AG04449 (cell line): ENCODE measurements around the gene FIBCD1.

Experiments
- CTCF ChIA-PET: fragments of 350-600 bp; formaldehyde crosslinking; extraction: SDS; loops from one replicate; lab custom pipeline; 2021; ENCODE audit warnings: antibody characterized with exemption; lab: Yijun Ruan, JAX
- POLR2A ChIA-PET: fragments of 400-600, 350-600 bp; formaldehyde crosslinking; extraction: SDS; loops from one replicate; lab custom pipeline; 2020; ENCODE audit warnings: antibody characterized with exemption, inconsistent platforms; lab: Yijun Ruan, JAX
- DNase-seq: peaks from one replicate; pipeline ENCODE4 v3.0.0-alpha.2; 2010; ENCODE audit warnings: low read depth, low spot score
- H3K4me3 ChIP-seq: 2 replicates; pipeline ENCODE4 v1.5.1; 2011; ENCODE audit warnings: low read depth, mild to moderate bottlenecking, control low read depth, low read length
- TF ChIP-seq, protein P1 (sequence below): IDR thresholded peaks from one replicate; pipeline ENCODE4 v1.5.1; 2011; ENCODE audit warnings: mild to moderate bottlenecking, moderate library complexity, low read length, control low read depth, inconsistent platforms; ENCODE audit not compliant: insufficient read depth; ENCODE audit errors: missing control alignments

The FIBCD1 gene

GRCh38 chr9:130929571-130930038 is 9.4 kb downstream of the FIBCD1 start:
- no peak overlapping the region for H3K4me3 ChIP-seq
- DNase-seq: no peak
- TF ChIP-seq, protein P1, sequence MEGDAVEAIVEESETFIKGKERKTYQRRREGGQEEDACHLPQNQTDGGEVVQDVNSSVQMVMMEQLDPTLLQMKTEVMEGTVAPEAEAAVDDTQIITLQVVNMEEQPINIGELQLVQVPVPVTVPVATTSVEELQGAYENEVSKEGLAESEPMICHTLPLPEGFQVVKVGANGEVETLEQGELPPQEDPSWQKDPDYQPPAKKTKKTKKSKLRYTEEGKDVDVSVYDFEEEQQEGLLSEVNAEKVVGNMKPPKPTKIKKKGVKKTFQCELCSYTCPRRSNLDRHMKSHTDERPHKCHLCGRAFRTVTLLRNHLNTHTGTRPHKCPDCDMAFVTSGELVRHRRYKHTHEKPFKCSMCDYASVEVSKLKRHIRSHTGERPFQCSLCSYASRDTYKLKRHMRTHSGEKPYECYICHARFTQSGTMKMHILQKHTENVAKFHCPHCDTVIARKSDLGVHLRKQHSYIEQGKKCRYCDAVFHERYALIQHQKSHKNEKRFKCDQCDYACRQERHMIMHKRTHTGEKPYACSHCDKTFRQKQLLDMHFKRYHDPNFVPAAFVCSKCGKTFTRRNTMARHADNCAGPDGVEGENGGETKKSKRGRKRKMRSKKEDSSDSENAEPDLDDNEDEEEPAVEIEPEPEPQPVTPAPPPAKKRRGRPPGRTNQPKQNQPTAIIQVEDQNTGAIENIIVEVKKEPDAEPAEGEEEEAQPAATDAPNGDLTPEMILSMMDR: no peak
- POLR2A ChIA-PET: no interaction called here
- CTCF ChIA-PET: interaction anchor here (1.1 to 2.8 kb wide), 4 partner anchors 10 to 222 kb away, joined by 3 to 9 read pairs (median 6); no protein-coding TSS in a partner anchor

DNA sequence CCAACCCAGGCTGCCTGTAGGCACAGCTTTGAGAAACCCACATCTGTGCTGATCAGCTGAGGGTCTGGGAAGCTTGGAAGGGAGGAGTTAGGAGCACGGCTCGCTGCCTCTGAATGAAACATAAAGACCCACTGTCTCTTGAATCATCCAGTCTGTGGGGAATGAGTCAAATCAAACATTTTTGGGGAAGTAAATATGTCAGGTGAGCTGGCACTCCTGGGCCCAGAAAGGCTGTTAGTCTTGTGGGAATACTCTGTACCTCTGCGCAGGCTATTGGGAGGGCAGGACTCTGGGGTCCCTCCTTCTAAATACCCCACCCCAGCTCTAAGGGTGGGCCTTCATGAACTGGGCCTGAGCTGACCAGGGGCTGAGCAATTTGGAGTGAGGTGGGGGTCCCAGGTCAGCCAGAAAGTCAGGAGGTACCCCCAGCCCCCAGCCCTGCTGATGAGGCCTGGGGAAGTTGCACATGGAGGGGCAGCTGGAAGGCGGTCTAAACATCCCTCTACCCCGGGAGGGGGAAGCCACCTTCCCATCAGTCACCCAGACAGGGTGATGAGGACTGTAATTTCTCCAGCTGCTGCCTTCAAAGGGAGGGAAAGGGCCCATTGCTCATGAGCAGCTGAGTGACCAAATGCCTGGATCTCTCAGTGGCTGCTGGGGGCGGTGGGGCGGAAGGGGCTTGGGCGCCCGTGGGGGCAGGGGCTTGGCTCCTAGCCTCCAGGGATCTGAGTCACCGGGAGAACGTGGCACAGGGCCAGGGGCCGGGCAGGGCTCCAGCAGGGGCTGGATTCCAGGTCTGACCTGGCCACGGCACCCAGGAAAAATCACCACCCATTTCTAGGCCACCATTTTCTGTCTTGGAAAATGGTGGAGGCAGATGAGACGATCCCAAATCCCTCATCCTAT is 10.8 kb downstream of the FIBCD1 start:
- POLR2A ChIA-PET: interaction anchor here (1.0 kb wide), 1 partner anchor 11 kb away, joined by 3 read pairs; no protein-coding TSS in a partner anchor
- no peak overlapping the region for H3K4me3 ChIP-seq
- CTCF ChIA-PET: interaction anchor here (1.0 to 2.8 kb wide), 7 partner anchors 8 to 227 kb away, joined by 3 to 9 read pairs (median 4); no protein-coding TSS in a partner anchor
- TF ChIP-seq, protein P1: no peak
- no peak for DNase-seq

DNA sequence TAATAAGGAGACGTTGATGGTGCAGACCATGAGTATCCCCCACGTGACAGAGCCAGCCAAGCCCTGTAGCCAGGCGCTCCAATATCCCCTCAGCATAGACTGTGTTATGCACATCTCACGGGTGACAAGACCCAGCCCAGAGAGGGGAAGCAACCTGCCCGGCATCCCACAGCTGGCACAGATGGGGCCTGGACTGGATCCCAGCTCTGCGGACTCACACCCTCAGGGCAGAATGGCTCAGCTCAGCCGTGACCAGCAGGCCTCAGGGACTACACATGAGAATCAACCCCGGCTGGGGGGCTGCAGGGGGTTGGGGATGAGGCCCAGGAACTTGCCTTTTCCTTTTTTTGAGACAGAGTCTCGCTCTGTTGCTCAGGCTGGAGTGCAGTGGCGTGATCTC is 11.7 kb downstream of the FIBCD1 start:
- CTCF ChIA-PET: interaction anchor here (1.0 to 2.8 kb wide), 6 partner anchors 9 to 226 kb away, joined by 3 to 8 read pairs (median 4); no protein-coding TSS in a partner anchor
- POLR2A ChIA-PET: no interaction called here
- no peak overlapping the region for H3K4me3 ChIP-seq
- DNase-seq: no peak
- TF ChIP-seq, protein P1: no peak

DNA sequence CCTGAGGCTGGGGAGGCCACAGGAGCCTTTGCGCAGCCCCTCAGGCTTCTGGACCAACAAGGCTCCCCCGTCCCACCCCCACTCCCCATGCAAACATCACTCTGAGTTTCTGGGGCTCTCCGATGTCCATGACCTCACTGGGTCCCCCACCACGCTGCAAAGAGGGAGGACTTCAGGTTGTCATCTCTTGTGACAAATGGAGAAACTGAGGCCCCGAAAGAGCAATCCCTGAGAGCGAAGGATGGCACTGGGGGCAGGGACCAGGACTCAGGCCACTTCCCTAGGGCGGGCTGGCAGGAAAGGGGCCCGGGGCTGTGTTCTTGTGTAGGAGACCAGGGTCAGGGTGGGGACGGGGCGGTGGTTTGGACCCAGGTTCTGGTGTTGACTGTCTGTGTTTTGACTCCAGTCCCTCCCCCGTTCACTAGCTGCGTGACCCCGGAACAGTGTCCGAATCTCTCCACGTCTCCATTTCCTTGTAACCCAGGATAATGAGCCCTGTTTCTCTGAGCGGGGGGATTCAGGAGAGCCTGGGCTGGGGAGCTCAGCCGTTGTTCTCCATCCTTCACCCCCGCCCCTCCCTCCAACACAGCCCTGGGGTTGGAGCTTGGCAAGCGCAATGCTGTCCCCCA is 13.9 kb downstream of the FIBCD1 start:
- H3K4me3 ChIP-seq: no peak overlapping the region
- ChIA-PET CTCF (interaction anchor here (1.0 to 1.6 kb wide), 2 partner anchors 12 to 73 kb away, joined by 5 to 7 read pairs; no protein-coding TSS in a partner anchor), POLR2A (no interaction called here)
- no peak for DNase-seq
- TF ChIP-seq, protein P1: no peak

- TF ChIP-seq, protein P1: no peak
- CTCF ChIA-PET: no interaction called here
- no peak overlapping the region for H3K4me3 ChIP-seq
- no peak for DNase-seq
- POLR2A ChIA-PET: no interaction called here
These were observed 14.6 kb downstream of the FIBCD1 start for GRCh38 chr9:130924448-130924788.
